Right renal cortex interstitium (tissue), 3 donors: ENCODE measurements around the gene EP300. TPM values are rescaled to one million over a fixed set of nuclear protein-coding genes. Genes with fewer than 3 reads are reported as not detected.
"Not testable (repeated sequence)": the region's sequence is repeated elsewhere in the genome, so short reads cannot be mapped to it uniquely, and the experiment has no call there.

Experiments
- DNase-seq, 3 donors: peaks; one replicate each; pipeline ENCODE4 v3.0.0-alpha.2; 2013; ENCODE audit warnings: low read depth in 3 of 3, low spot score in 2 of 3
- polyA plus RNA-seq, 3 donors: library from polyadenylated mRNA; unstranded; fragments of 120-200 nt; gene quantifications; one replicate each; pipeline ENCODE4 v1.2.1, GENCODE V29; 2013; ENCODE audit not compliant: insufficient read length in 3 of 3

Gene EP300
- polyA plus RNA-seq, result 10 to 100 TPM; 64.6 to 72.3 (median 68.6) TPM

GRCh38 chr22:41092023-41092817, at the start of gene EP300:
EP300 (plus strand) TSS chr22:41092592; CDS start chr22:41093005, 413 bp downstream.
- peak in 2 of 3 donors; percentile 60 to 61 for DNase-seq

- DNase-seq, result no peak
These were observed 48.7 kb upstream of the EP300 start for GRCh38 chr22:41043722-41044121.

- DNase-seq, result not testable (repeated sequence)
These were observed 46.8 kb upstream of the EP300 start for GRCh38 chr22:41045575-41045974.

- no peak for DNase-seq
These were observed 44.6 kb upstream of the EP300 start for GRCh38 chr22:41047801-41048211.

- not testable (repeated sequence) for DNase-seq
These were observed 44.0 kb upstream of the EP300 start for GRCh38 chr22:41048345-41048744.

- peak; percentile 53 to 67 (median 61) for DNase-seq
These were observed 43.3 kb upstream of the EP300 start for GRCh38 chr22:41048791-41049717.

- DNase-seq, result not testable (repeated sequence)
These were observed 42.6 kb upstream of the EP300 start for GRCh38 chr22:41049795-41050194.

- DNase-seq, result no peak
These were observed 41.5 kb upstream of the EP300 start for GRCh38 chr22:41050883-41051282.

- DNase-seq, result no peak
These were observed 39.5 kb upstream of the EP300 start for GRCh38 chr22:41052661-41053490.

GRCh38 chr22:41057076-41057475, 35.3 kb upstream of the EP300 start:
- no peak for DNase-seq

GRCh38 chr22:41062146-41062545, 30.2 kb upstream of the EP300 start:
- no peak for DNase-seq

GRCh38 chr22:41064326-41064725, 28.1 kb upstream of the EP300 start:
- DNase-seq, result not testable (repeated sequence)

- not testable (repeated sequence) for DNase-seq
These were observed 26.1 kb upstream of the EP300 start for GRCh38 chr22:41066341-41066740.

- DNase-seq, result not testable (repeated sequence)
These were observed 24.4 kb upstream of the EP300 start for GRCh38 chr22:41067968-41068367.

GRCh38 chr22:41070665-41071331, 21.6 kb upstream of the EP300 start:
- DNase-seq, result no peak

- DNase-seq, result no peak
These were observed 18.3 kb upstream of the EP300 start for GRCh38 chr22:41074061-41074460.

- no peak for DNase-seq
These were observed 17.9 kb upstream of the EP300 start for GRCh38 chr22:41074466-41074865.

GRCh38 chr22:41074941-41075710, 17.3 kb upstream of the EP300 start:
- no peak for DNase-seq

- no peak for DNase-seq
These were observed 16.4 kb upstream of the EP300 start for GRCh38 chr22:41075946-41076345.
